Stimulated activated CD8-positive, alpha-beta memory T cell treated with anti-CD3 and anti-CD28 coated beads, Interleukin-15, amount 100 ng/mL, for 24 hours (primary cell): Measurements from ENCODE around the gene HSPG2.

ENCODE experiments used
- DNase-seq: peaks from one replicate; pipeline ENCODE4 v3.0.0-alpha.2; 2020; ENCODE audit warnings: low read depth

HSPG2 gene

GRCh38 chr1:21861602-21862429 lies 75.3 kb downstream of the HSPG2 start:
- DNase-seq: no peak

DNA sequence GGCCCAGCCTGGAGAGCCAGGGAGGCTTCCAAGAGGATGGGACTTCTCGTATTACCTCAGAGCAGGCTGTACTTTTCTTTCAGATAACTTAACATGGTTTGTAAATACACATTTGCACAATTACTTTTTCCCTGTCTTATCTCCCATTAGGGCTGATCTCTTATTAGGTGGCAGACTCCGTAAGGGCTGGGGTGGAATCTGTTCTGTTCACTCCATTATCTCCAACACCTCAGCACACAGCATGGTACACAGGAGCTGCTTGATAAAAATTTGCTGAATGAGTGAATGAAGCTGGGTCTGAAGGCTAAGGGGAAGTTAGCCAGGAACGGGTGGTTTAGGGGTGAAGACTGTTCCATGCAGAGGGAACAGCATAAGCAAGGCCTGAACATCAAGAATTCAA lies 76.1 kb downstream of the HSPG2 start:
- DNase-seq: no peak

DNA sequence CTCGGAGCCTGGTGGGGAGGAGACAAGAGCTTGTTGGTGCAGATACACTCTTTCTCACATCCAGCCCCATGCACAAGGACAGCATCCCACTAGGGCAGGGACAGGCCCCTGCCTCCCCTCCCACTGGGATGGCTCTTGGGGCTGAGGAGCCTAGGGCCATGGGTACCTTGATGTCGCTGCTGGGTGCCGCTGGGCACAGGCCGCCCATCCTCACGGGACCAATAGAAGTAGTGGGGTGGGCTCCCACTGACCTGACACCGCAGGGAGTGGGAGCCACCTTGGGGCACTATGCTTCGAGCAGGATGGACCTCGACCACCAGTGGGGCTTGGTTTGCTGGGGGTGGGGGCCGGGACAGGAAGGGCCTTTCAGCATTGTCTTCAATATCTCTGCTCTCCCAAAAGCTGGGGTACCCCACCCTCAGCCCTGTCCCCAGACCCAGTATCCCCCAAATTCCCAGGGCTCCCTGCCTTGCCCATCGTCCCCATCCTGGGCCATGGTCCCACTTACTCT lies 77.4 kb downstream of the HSPG2 start:
- no peak for DNase-seq

DNA sequence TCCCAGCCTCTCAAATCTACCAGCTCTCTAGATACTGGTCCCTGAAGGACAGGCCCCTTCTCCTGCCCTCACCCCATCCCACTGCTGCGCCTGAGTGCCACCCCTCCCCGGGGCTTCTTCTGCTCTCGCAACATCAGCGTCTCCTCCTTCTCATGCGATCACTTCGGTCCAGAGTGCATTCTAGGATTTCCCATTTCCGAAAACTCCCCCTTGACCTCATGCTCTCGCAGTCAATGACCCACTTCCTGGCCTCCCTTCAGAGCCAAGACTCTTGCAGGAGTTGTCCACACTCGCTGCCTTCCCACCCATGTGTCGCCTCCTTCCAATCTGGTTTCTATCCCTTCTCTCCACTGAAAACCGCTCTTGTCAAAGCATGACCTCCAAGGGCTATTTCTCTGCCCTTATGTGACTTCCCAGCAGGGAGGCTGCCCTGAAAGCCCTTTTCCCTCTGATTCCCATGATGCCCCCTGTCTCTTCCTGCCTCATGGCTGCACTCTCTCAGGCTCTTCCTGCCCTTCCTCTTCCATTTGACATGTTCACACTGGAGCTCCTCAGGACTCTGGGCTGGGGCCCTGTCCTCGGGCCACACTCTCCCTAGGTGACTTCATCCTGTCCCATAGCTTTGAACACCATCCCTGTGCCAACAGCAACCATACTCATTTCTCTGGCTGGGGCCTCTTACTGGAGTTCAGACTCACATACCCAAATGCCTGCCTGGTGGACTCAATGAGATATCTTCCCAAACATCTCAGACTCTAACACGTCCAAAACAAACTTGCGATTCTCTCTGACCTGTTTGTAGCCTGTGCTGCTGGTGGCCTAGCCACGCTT lies 79.1 kb downstream of the HSPG2 start:
- no peak for DNase-seq

DNA sequence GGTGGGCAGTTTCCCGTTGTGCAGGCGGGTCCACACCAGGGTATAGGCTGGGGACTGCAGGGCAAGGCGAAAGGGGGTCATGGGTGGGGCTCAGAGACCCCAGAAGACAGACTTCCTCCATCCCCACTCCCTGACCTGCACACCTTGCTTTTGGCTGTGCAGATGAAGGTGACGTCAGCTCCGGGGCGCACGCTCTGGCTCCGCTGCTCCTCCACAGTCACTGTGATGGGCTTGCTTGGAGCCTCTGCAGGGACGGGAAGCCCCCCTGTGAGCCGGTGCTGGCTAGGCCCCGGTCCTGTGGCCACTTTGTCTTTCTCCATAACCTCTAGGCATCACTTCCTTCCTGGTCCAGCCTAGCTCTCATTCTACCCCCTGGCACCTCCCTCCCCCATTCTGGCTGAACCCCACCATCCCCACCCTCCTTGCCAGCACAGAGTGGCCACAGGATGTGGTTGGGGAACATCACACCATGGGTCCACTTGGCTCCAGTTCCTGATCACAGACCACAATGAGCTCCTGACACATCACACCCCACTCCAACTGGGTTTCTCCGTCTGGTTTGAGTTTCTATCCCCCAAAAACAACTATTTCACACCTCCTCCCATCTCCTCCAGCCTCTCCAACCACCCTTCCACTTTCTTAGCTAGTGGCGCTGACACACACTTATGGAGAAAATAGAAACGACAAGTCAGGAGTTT lies 79.8 kb downstream of the HSPG2 start:
- no peak for DNase-seq

- DNase-seq: no peak
Measured at GRCh38 chr1:21855257-21856096, 81.6 kb downstream of the HSPG2 start.

GRCh38 chr1:21854751-21855131 lies 82.4 kb downstream of the HSPG2 start:
- DNase-seq: no peak

- DNase-seq: no peak
Measured at GRCh38 chr1:21854090-21854750, 82.9 kb downstream of the HSPG2 start.

GRCh38 chr1:21853131-21853427 lies 84.0 kb downstream of the HSPG2 start:
- no peak for DNase-seq

GRCh38 chr1:21852282-21853130 lies 84.6 kb downstream of the HSPG2 start:
- DNase-seq: no peak

DNA sequence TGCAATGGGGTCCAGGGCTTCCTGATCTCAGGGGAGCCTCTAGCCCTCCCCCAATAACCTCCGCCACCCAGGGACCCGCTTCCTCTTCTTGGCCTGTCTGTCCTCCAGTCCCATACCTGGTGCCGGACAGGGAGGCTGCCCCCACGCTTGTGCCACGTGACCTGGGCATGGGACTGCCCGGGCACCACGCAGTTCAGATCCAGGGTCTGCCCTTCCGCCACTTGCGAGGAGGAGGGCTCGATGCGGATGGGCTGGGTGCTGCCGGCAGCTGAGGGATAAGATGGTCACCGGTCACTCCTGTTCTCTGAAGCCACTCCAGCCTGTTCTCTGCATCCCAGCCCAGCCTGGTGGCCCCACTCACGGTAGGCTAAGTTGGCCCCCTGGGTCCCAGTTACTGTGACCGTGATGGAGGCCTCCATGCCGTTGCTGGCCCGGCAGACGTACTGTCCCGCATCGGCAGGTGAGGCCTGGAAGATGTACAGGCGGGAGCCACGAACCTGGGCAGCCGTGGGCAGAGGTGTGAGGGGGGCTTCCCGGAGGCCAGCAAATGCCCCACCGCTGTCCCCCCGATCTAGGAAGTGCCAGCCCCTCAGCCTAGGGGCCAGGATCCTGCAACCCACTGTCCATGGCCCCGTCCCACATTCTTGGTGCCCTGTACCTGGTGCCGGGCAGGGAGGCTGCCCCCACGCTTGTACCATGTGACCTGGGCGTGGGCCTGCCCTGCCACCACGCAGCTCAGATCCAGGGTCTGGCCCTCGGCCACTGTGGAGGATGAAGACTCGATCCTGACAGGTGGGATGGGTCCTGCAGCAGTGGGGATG lies 85.5 kb downstream of the HSPG2 start:
- no peak for DNase-seq

- DNase-seq: no peak
Measured at GRCh38 chr1:21849909-21850576, 87.1 kb downstream of the HSPG2 start.

DNA sequence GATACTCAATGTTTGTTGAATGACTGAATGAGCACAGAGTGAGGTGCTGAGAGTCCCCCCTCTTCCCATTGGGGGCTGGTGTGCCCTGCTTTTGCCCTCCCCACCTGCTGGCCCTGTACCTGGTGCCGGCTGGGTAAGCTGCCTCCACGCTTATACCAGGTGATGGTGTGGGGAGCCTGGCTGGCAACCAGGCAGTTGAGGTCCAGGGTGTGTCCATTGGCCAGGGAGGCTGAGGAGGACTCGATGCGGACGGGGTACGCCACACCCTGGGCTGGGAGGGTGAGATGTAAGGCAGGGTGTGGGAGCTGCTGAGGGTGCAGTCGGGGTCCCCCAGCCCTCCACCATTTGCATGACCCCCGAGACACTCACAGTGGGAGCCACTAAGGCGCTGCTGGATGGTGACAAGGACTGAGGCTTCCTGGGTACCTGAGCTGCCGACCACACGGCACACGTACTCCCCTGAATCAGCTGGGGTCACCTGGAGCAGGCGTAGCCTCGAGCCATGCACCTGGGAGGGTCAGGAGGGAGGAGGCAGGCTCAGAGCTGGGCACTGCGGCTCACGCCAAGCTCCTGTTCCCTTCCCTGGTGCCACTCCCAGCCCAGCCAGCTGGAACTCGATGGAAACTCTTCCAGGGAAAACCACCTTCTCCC lies 88.5 kb downstream of the HSPG2 start:
- no peak for DNase-seq

- no peak for DNase-seq
Measured at GRCh38 chr1:21847223-21848205, 89.6 kb downstream of the HSPG2 start.

DNA sequence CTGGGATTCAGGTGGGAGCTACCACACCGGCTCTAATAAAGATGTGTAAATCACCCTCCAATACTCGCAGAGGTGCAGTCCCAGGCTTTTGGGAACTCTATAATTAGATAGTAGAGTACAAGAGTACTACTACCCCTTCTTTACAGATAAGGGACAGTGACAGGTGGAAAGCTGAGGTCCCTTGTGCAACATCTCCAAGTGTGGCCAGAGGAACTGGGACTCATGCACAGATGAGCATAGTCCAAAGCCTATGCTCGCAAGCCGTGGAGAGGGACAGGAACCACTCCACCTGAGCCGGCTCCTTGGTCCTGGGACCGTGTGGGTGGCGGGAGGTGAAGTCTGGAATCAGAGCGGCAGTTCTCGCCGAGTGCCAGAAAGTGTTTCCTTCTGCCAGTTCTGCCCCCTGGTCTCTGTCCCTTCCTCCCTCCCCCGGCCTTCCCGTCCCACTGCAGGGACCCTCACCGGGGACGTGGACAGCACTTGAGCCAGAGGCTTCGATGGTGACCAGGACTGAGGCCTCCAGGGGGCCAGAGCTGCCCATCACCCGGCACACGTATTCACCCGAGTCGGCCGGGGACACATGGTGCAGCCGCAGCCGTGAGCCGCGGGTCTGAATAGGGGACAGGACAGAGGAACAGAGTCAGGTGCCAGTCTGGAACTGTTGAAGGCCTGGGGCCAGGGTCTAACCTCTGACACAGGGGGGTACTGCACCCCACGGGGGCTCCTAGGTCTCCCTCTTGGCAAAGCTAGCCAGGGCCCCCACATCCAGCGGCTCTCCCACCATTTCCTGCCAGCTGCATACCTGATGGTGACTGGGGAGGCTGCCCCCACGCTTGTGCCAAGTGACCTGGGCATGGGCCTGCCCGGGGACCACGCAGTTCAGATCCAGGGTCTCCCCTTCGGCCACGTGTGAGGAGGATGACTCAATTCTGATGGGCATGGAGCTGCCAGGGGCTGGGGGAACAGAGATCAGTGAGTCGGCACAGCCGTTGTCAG lies 91.2 kb downstream of the HSPG2 start:
- no peak for DNase-seq

- no peak for DNase-seq
Measured at GRCh38 chr1:21843996-21844395, 93.1 kb downstream of the HSPG2 start.
